Effector CD8-positive, alpha-beta T cell (primary cell): ENCODE measurements around the gene NME4.

Experiments used
- DNase-seq: peaks from one replicate; lab custom pipeline; 2025; lab: John Stamatoyannopoulos, UW

The NME4 gene

GRCh38 chr16:363110-363765 lies 33.8 kb upstream of the NME4 start:
- DNase-seq: no peak

- DNase-seq: no peak
Measured at GRCh38 chr16:363766-364490, 33.1 kb upstream of the NME4 start.

- DNase-seq: no peak
Measured at GRCh38 chr16:364595-365491, 32.2 kb upstream of the NME4 start.

- DNase-seq: no peak
Measured at GRCh38 chr16:366476-366875, 30.5 kb upstream of the NME4 start.

- DNase-seq: no peak
Measured at GRCh38 chr16:367333-367903, 29.6 kb upstream of the NME4 start.

- no peak for DNase-seq
Measured at GRCh38 chr16:368388-369158, 28.4 kb upstream of the NME4 start.

GRCh38 chr16:369275-369865 lies 27.6 kb upstream of the NME4 start:
- no peak for DNase-seq

- no peak for DNase-seq
Measured at GRCh38 chr16:369866-370436, 27.0 kb upstream of the NME4 start.

- peak; percentile 85 for DNase-seq
Measured at GRCh38 chr16:370443-370842, 26.6 kb upstream of the NME4 start, which contains the start of gene MRPL28. TSS of gene MRPL28 (minus strand) at chr16:370538. CDS start at chr16:370218, 320 bp downstream.

GRCh38 chr16:370979-371514 lies 26.0 kb upstream of the NME4 start:
- no peak for DNase-seq

- DNase-seq: no peak
Measured at GRCh38 chr16:371515-372301, 25.3 kb upstream of the NME4 start.

GRCh38 chr16:372302-372983 lies 24.6 kb upstream of the NME4 start:
- no peak for DNase-seq

- DNase-seq: no peak
Measured at GRCh38 chr16:373020-373598, 23.9 kb upstream of the NME4 start.

- no peak for DNase-seq
Measured at GRCh38 chr16:373848-374615, 23.0 kb upstream of the NME4 start.

GRCh38 chr16:374616-374926 lies 22.4 kb upstream of the NME4 start:
- no peak for DNase-seq

- DNase-seq: no peak
Measured at GRCh38 chr16:375212-375611, 21.8 kb upstream of the NME4 start.

- no peak for DNase-seq
Measured at GRCh38 chr16:375927-376816, 20.8 kb upstream of the NME4 start.
